ENCODE data around the gene JUP.

Gene JUP

GRCh38 chr17:41810659-41811548, 24.4 kb upstream of the JUP start:
- DNase-seq (ENCODE audit: low read depth) = peak; percentile 7

- no peak for DNase-seq (ENCODE audit: low read depth)
Observed at GRCh38 chr17:41806685-41807445, 20.4 kb upstream of the JUP start.

- DNase-seq (ENCODE audit: low read depth) = no peak
Observed at GRCh38 chr17:41803049-41804020, 16.8 kb upstream of the JUP start.

GRCh38 chr17:41801374-41802271, 15.1 kb upstream of the JUP start:
- peak; percentile 57 for DNase-seq (ENCODE audit: low read depth)

GRCh38 chr17:41800601-41801373, 14.3 kb upstream of the JUP start:
- no peak for DNase-seq (ENCODE audit: low read depth)

- DNase-seq (ENCODE audit: low read depth) = no peak
Observed at GRCh38 chr17:41799366-41799765, 12.9 kb upstream of the JUP start.

- DNase-seq (ENCODE audit: low read depth) = no peak
Observed at GRCh38 chr17:41797377-41797776, 10.9 kb upstream of the JUP start.

GRCh38 chr17:41796121-41796895, 9.8 kb upstream of the JUP start:
- DNase-seq (ENCODE audit: low read depth) = no peak

- DNase-seq (ENCODE audit: low read depth) = no peak
Observed at GRCh38 chr17:41794540-41794975, 8.0 kb upstream of the JUP start.

GRCh38 chr17:41793784-41794539, 7.5 kb upstream of the JUP start:
- no peak for DNase-seq (ENCODE audit: low read depth)

- no peak for DNase-seq (ENCODE audit: low read depth)
Observed at GRCh38 chr17:41792845-41793783, 6.6 kb upstream of the JUP start.

GRCh38 chr17:41787021-41787418, 509 bp upstream of the JUP start:
- DNase-seq (ENCODE audit: low read depth) = no peak

- no peak for DNase-seq (ENCODE audit: low read depth)
Observed at GRCh38 chr17:41785859-41786226, 668 bp downstream of the JUP start.

GRCh38 chr17:41785091-41785858, 1.2 kb downstream of the JUP start:
- DNase-seq (ENCODE audit: low read depth) = no peak

GRCh38 chr17:41784207-41784744, 2.2 kb downstream of the JUP start:
- no peak for DNase-seq (ENCODE audit: low read depth)

GRCh38 chr17:41782142-41782541, 4.4 kb downstream of the JUP start:
- no peak for DNase-seq (ENCODE audit: low read depth)
